SK-N-MC (cell line): ENCODE measurements around the gene RER1.

ENCODE experiments used
- DNase-seq: peaks from one replicate; pipeline ENCODE4 v3.0.0-alpha.2; 2011; ENCODE audit warnings: low read depth, low spot score
- H3K27ac ChIP-seq: fragments of 200-600 bp; sonication (generic); 2 replicates; pipeline ENCODE4 v1.5.1; 2016; ENCODE audit warnings: mixed run types
- H3K36me3 ChIP-seq: fragments of 200-600 bp; sonication (generic); 2 replicates; pipeline ENCODE4 v1.6.1; 2017; ENCODE audit warnings: antibody characterized with exemption, low read length, mixed read lengths; ENCODE audit not compliant: insufficient read depth
- H3K4me3 ChIP-seq: fragments of 200-600 bp; sonication (generic); 2 replicates; pipeline ENCODE4 v1.5.1; 2016
- H3K9ac ChIP-seq: fragments of 200-600 bp; sonication (generic); 2 replicates; pipeline ENCODE4 v1.8.0; 2017; ENCODE audit warnings: mixed run types, mixed read lengths; ENCODE audit not compliant: insufficient read length
- H3K9me3 ChIP-seq: fragments of 200-600 bp; sonication (generic); 2 replicates; pipeline ENCODE4 v1.6.1; 2017; ENCODE audit warnings: low read depth, mild to moderate bottlenecking, antibody characterized with exemption, low read length, moderate library complexity, mixed read lengths
- EZH2 ChIP-seq: fragments of 200-600 bp; sonication (generic); IDR thresholded peaks from one replicate; pipeline ENCODE4 v1.6.1; 2017; ENCODE audit warnings: antibody characterized with exemption
- FOXP2 ChIP-seq: optimal IDR thresholded peaks from 2 replicates; pipeline ENCODE3; 2011; ENCODE audit warnings: mild to moderate bottlenecking, moderate library complexity; ENCODE audit not compliant: insufficient read depth; ENCODE audit errors: extremely low read length, control extremely low read depth
- POLR2AphosphoS5 ChIP-seq: IDR thresholded peaks from 2 replicates; pipeline ENCODE4 v1.6.1; 2012; ENCODE audit warnings: mild to moderate bottlenecking, low read depth, low read length, borderline replicate concordance

RER1 gene

GRCh38 chr1:2445823-2446215 is 54.2 kb downstream of the RER1 start:
- DNase-seq, result no peak
- no peak overlapping the region for H3K4me3 ChIP-seq
- TF ChIP-seq FOXP2, result no peak
- TF ChIP-seq EZH2, result no peak
- TF ChIP-seq POLR2AphosphoS5, result no peak
- no peaks in the 10 kb centered on the region for H3K36me3 ChIP-seq
- H3K9ac ChIP-seq, result no peak overlapping the region
- H3K9me3 ChIP-seq, result no peaks in the 10 kb centered on the region
- H3K27ac ChIP-seq, result no peak overlapping the region

GRCh38 chr1:2446394-2446793 is 54.8 kb downstream of the RER1 start:
- Histone ChIP-seq H3K27ac (no peak overlapping the region), H3K9ac (no peak overlapping the region), H3K4me3 (peak overlapping the region; percentile 8; the same call in 1 of the 2 replicates), H3K9me3 (no peaks in the 10 kb centered on the region), H3K36me3 (no peaks in the 10 kb centered on the region)
- DNase-seq, result no peak
- no peak for TF ChIP-seq POLR2AphosphoS5

DNA sequence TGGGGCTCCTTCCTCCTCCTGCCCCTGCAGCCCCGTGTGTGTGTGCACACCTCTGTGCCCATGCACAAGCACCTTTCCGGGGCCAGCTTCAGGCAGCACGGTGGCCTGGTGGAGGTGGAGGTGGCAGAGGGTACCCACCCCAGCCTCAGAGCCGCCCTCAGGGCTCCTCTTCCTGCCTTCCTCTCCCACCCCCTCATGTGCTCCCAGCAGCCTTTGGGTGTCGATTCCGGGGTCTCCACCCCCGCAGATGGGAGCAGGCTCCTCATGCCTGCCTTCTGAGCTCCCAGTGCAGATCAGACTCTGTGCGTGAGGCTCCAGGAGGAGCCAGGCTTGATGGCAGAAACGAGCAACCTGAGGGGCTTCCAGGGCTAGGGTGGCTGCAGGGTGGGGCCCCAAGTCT is 55.2 kb downstream of the RER1 start:
- Histone ChIP-seq H3K4me3 (no peak overlapping the region; the same call in 1 of the 2 replicates), H3K27ac (no peak overlapping the region), H3K9ac (no peak overlapping the region), H3K36me3 (no peaks in the 10 kb centered on the region), H3K9me3 (no peaks in the 10 kb centered on the region)
- no peak for DNase-seq
- no peak for TF ChIP-seq EZH2
- TF ChIP-seq POLR2AphosphoS5, result no peak
- no peak for TF ChIP-seq FOXP2

DNA sequence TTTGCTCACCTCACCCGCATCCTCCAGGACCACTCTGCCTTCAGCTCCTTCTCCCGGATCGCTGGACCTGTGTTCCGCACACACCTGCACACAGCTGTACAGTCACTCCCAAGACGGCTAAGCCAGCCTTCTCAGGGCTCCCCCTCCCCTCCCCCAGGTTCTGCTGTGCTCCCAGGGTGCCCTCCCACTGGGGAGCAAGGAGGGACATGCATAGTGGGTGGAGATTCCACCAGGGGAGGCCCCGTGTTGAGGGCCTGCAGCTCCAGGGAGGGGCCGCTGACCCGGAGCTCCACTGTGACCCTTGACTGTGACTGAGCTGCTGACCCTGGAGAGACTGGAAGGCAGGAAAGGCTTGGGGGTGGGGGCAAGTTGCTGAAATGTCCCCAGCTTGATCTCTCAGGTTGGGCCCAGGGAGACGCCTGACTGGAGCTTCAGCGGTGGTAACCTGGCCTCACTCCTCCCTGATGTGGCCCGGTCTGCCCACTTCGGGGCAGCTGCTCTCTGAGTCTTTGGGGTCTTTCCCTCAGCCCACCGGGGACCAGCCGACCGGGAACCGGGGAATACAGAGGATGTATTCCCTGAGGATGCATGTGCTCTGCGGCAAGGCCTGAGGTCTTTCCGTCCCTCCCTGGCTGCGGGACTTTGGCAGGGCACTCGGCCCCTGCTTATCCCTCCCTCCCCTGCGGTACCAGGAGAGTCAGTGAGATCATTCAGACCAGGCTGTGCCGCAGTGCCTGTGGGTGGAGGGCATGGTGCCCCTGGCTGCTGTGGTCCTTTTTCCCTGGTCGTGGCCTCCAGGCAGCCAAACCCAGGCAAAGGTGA is 55.8 kb downstream of the RER1 start:
- no peaks in the 10 kb centered on the region for H3K9me3 ChIP-seq
- H3K4me3 ChIP-seq, result no peak overlapping the region
- no peaks in the 10 kb centered on the region for H3K36me3 ChIP-seq

DNA sequence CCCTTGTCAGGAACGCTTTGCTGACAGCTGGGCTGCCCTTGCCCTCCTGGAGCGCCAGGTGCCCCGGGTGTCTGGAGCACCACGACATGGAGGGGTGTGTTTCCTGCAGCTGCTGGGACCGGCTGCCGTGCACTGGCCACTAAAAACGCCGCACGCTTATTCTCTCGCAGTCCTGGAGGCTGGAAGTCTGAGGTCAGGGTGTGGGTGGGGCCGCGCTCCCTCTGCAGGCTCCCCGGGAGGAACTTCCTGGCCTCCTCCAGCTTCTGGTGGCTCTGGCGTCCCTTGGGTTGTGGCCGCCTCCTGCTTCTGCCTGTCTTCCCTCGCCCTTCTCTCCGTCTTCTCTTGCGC is 56.4 kb downstream of the RER1 start:
- H3K9me3 ChIP-seq, result no peaks in the 10 kb centered on the region
- no peak overlapping the region for H3K9ac ChIP-seq
- H3K27ac ChIP-seq, result no peak overlapping the region
- TF ChIP-seq FOXP2 (no peak), EZH2 (no peak), POLR2AphosphoS5 (no peak)
- no peak overlapping the region for H3K4me3 ChIP-seq
- no peak for DNase-seq
- no peaks in the 10 kb centered on the region for H3K36me3 ChIP-seq

More for the DNA sequence above, 55.8 kb downstream of the RER1 start:
- Histone ChIP-seq H3K9ac (no peak overlapping the region), H3K27ac (no peak overlapping the region)
- no peak for DNase-seq
- TF ChIP-seq POLR2AphosphoS5 (no peak), FOXP2 (no peak), EZH2 (no peak)

GRCh38 chr1:2449636-2450454 is 58.2 kb downstream of the RER1 start:
- DNase-seq, result no peak
- H3K4me3 ChIP-seq, result no peak overlapping the region
- H3K9ac ChIP-seq, result no peak overlapping the region
- no peaks in the 10 kb centered on the region for H3K9me3 ChIP-seq
- H3K27ac ChIP-seq, result no peak overlapping the region
- no peaks in the 10 kb centered on the region for H3K36me3 ChIP-seq
- no peak for TF ChIP-seq EZH2
- no peak for TF ChIP-seq POLR2AphosphoS5
- no peak for TF ChIP-seq FOXP2

GRCh38 chr1:2451741-2452140 is 60.1 kb downstream of the RER1 start:
- Histone ChIP-seq H3K9ac (no peak overlapping the region), H3K27ac (no peak overlapping the region), H3K9me3 (no peaks in the 10 kb centered on the region), H3K4me3 (no peak overlapping the region), H3K36me3 (no peaks in the 10 kb centered on the region)
- TF ChIP-seq POLR2AphosphoS5, result no peak
- no peak for TF ChIP-seq EZH2
- TF ChIP-seq FOXP2, result no peak
- no peak for DNase-seq

- no peaks in the 10 kb centered on the region for H3K9me3 ChIP-seq
- DNase-seq, result no peak
- TF ChIP-seq FOXP2 (no peak), EZH2 (no peak), POLR2AphosphoS5 (no peak)
- H3K36me3 ChIP-seq, result no peaks in the 10 kb centered on the region
- H3K9ac ChIP-seq, result no peak overlapping the region
- no peak overlapping the region for H3K4me3 ChIP-seq
- no peak overlapping the region for H3K27ac ChIP-seq
Measured at GRCh38 chr1:2452201-2452931, 60.7 kb downstream of the RER1 start.
